Gastrocnemius medialis (tissue), 4 donors: ENCODE results near the gene SANBR.

Experiments used
- CTCF ChIP-seq, 5 experiments: fragments of 450-650 bp in 3 of 5; fragments of 200-600 bp in 2 of 5; sonication (generic) in 2 of 5; IDR thresholded peaks in 4 of 5; conservative IDR thresholded peaks in 1 of 5; 1 replicate in 4 of 5; 2 replicates in 1 of 5; pipeline ENCODE4 v1.5.1; 2016 to 2019; ENCODE audit warnings: antibody characterized with exemption in 5 of 5, mild to moderate bottlenecking in 3 of 5, moderate library complexity in 3 of 5
- POLR2A ChIP-seq, 2 donors: fragments of 450-650 bp; IDR thresholded peaks; one replicate each; pipeline ENCODE4 v1.6.1; 2017; ENCODE audit warnings: antibody characterized with exemption in 2 of 2, mild to moderate bottlenecking in 2 of 2, moderate library complexity in 2 of 2

GRCh38 chr2:61029533-61029932, 36.1 kb upstream of the SANBR start:
- no peak for TF ChIP-seq CTCF (IDR thresholded peaks at IDR 0.05 in 4 of 5, conservative IDR thresholded peaks at IDR 0.05 in 1 of 5)
- TF ChIP-seq POLR2A (IDR thresholded peaks at IDR 0.05) = no peak
